ENCODE data around the gene UBA1.
"Not testable (repeated sequence)": the region's sequence is repeated elsewhere in the genome, so short reads cannot be mapped to it uniquely, and the experiment has no call there.

The UBA1 gene

DNA sequence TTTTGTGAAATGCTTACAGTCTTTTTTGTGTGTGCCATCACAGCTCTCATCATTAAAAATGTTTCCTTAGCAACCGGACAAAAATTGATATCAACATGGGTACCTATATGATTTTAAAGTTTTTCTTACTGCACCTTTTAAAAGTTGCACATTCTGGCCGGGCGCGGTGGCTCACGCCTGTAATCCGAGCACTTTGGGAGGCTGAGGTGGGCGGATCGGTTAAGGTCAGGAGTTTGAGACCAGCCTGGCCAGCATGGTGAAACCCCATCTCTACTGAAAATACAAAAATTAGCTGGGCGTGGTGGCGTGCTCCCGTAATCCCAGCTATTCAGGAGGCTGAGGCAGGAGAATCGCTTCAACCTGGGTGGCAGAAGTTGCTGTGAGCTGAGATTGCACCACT is 64.0 kb downstream of the UBA1 start:
- not testable (repeated sequence) for DNase-seq (ENCODE audit: low read depth in 2 of 2)
